Measurements from ENCODE around the gene DBH. TPM values are rescaled to one million over a fixed set of nuclear protein-coding genes. Genes with fewer than 3 reads are reported as not detected.

DBH gene
- total RNA-seq, 1 experiment from 2014 or later = not detected

DNA sequence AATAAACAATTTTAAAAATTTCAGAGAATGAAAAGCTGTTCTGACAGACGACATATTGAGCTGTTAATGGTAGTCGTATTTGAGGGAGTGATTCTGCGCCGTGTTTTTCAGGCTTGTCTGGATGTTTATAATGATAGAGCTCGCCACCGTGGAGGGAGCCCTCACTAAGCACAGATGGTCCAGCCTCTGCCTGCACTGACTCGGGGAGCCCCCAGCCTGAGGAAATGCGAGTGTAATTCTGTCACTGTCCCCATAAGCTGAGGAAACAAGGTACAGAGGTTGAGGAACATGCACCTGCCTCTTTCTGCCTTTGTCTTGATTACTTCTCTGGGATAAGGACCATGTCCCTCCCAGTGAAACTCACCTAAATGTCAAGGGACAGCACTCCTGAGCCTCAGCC is 7.4 kb upstream of the DBH start:
- Histone ChIP-seq H3K9me3 (ENCODE audit: control insufficient read depth in 1 of 2, insufficient read depth in 1 of 2, low read depth in 1 of 2, low read length in 2 of 2) (no peaks in the 10 kb centered on the region), H3K9ac (ENCODE audit: low read length) (no peak overlapping the region), H3K4me1 (ENCODE audit: control insufficient read depth in 1 of 2, insufficient read depth in 2 of 2, low read length in 2 of 2) (no peaks in the 10 kb centered on the region; a peak in 1 of 4 replicates), H2AFZ (ENCODE audit: low read depth, low read length, poor library complexity, severe bottlenecking) (no peak overlapping the region), H3K79me2 (ENCODE audit: insufficient read depth, low read length) (no peaks in the 10 kb centered on the region), H3K4me2 (ENCODE audit: low read length) (no peak overlapping the region), H4K20me1 (ENCODE audit: insufficient read depth) (no peaks in the 10 kb centered on the region), H3K4me3 (replicated peaks in 1 of 2; ENCODE audit: low read depth in 1 of 2, low read length in 2 of 2) (no peak overlapping the region), H3K27ac (ENCODE audit: low read depth, low read length) (no peak overlapping the region), H3K27me3 (ENCODE audit: insufficient read depth, low read length) (peaks cover 9% of the 10 kb centered on the region; the same call in 1 of the 2 replicates), H3K9me2 (ENCODE audit: insufficient read depth) (no peaks in the 10 kb centered on the region), H3K36me3 (ENCODE audit: control insufficient read depth in 1 of 2, insufficient read depth in 2 of 2, low read length in 2 of 2) (no peaks in the 10 kb centered on the region)
- DNase-seq (ENCODE audit: low read depth, low spot score) (no peak), ATAC-seq (no peak)
- intact Hi-C loops (cut with micrococcal nuclease) = no loop called here
- ChIA-PET POLR2A (no interaction called here), CTCF (no interaction called here), RAD21 (ENCODE audit: low non-redundant PET in 1 of 2, low total read pairs in 2 of 2, uncharacterized antibody in 2 of 2, unreplicated experiment in 2 of 2) (no interaction called here)
- TF ChIP-seq SRF (IDR thresholded peaks at IDR 0.05; ENCODE audit: low read depth) = no peak
- no peak for TF ChIP-seq JUND (IDR thresholded peaks at IDR 0.05)
- no peak for TF ChIP-seq POLR2AphosphoS5 (IDR thresholded peaks at IDR 0.05; ENCODE audit: low read depth, low read length)
- TF ChIP-seq, protein P1, sequence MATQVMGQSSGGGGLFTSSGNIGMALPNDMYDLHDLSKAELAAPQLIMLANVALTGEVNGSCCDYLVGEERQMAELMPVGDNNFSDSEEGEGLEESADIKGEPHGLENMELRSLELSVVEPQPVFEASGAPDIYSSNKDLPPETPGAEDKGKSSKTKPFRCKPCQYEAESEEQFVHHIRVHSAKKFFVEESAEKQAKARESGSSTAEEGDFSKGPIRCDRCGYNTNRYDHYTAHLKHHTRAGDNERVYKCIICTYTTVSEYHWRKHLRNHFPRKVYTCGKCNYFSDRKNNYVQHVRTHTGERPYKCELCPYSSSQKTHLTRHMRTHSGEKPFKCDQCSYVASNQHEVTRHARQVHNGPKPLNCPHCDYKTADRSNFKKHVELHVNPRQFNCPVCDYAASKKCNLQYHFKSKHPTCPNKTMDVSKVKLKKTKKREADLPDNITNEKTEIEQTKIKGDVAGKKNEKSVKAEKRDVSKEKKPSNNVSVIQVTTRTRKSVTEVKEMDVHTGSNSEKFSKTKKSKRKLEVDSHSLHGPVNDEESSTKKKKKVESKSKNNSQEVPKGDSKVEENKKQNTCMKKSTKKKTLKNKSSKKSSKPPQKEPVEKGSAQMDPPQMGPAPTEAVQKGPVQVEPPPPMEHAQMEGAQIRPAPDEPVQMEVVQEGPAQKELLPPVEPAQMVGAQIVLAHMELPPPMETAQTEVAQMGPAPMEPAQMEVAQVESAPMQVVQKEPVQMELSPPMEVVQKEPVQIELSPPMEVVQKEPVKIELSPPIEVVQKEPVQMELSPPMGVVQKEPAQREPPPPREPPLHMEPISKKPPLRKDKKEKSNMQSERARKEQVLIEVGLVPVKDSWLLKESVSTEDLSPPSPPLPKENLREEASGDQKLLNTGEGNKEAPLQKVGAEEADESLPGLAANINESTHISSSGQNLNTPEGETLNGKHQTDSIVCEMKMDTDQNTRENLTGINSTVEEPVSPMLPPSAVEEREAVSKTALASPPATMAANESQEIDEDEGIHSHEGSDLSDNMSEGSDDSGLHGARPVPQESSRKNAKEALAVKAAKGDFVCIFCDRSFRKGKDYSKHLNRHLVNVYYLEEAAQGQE (IDR thresholded peaks at IDR 0.05; ENCODE audit: low read depth) = no peak
- BruUV-seq (replicated peaks) = no TSS peak

DNA sequence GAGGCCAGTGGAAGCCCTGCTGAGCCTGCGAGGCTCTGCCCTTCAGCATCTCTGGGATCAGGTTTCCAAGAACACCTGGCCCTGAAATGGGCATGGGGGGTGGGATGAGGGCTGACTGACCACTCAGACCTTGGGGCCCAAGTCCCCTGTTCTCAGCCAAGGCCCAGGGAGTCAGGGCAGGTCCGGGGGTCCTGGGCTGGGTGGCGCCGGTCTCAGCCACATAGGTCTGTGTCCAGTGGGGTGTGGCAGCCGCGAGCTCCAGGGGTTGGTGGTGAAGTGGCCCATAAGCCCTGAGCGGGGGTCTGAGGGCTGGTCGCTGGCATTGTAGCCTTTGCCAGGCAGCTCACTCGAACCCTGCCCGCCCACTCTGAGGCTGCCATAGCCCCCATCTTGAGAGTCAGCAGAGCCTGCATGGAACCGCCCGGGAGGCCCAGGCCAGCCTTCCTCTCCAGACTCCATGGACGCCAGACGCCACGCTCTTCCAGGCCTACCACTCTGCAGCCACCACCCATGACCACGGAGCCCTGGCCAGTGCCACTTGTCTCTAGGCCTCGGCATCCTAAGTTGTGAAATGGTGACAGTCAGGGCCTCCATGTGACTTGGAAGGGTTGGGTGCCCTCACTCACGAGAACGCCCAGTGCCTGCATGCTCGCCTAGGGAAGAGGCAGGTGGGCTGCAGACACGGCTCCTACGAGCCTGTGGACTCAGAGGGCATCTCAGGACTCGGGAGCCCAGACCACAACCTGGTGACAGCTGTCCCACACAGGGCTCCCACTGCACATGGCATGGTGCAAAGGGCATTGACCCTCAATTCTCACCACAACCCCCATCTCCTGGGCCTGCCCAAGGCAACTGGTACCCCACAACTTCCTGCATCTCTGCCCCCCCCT is 6.7 kb upstream of the DBH start:
- ChIA-PET RAD21 (ENCODE audit: low non-redundant PET in 1 of 2, low total read pairs in 2 of 2, uncharacterized antibody in 2 of 2, unreplicated experiment in 2 of 2) (no interaction called here), CTCF (no interaction called here), POLR2A (no interaction called here)
- ATAC-seq (no peak), DNase-seq (ENCODE audit: low read depth, low spot score) (no peak)
- Histone ChIP-seq H3K4me2 (ENCODE audit: low read length) (no peak overlapping the region), H4K20me1 (ENCODE audit: insufficient read depth) (no peaks in the 10 kb centered on the region), H3K36me3 (ENCODE audit: control insufficient read depth in 1 of 2, insufficient read depth in 2 of 2, low read length in 2 of 2) (no peaks in the 10 kb centered on the region), H3K9me2 (ENCODE audit: insufficient read depth) (no peaks in the 10 kb centered on the region), H3K4me3 (replicated peaks in 1 of 2; ENCODE audit: low read depth in 1 of 2, low read length in 2 of 2) (no peak overlapping the region), H3K9ac (ENCODE audit: low read length) (no peak overlapping the region), H2AFZ (ENCODE audit: low read depth, low read length, poor library complexity, severe bottlenecking) (no peak overlapping the region), H3K9me3 (ENCODE audit: control insufficient read depth in 1 of 2, insufficient read depth in 1 of 2, low read depth in 1 of 2, low read length in 2 of 2) (no peaks in the 10 kb centered on the region), H3K27ac (ENCODE audit: low read depth, low read length) (no peak overlapping the region), H3K4me1 (ENCODE audit: control insufficient read depth in 1 of 2, insufficient read depth in 2 of 2, low read length in 2 of 2) (no peaks in the 10 kb centered on the region; a peak in 1 of 4 replicates), H3K79me2 (ENCODE audit: insufficient read depth, low read length) (no peaks in the 10 kb centered on the region), H3K27me3 (ENCODE audit: insufficient read depth, low read length) (peaks cover 9% of the 10 kb centered on the region; the same call in 1 of the 2 replicates)
- intact Hi-C loops (cut with micrococcal nuclease) = no loop called here
- BruUV-seq (replicated peaks) = no TSS peak
- TF ChIP-seq ELF1 (IDR thresholded peaks at IDR 0.05; ENCODE audit: borderline replicate concordance, low read depth) = no peak
- TF ChIP-seq YY1 (IDR thresholded peaks at IDR 0.05; ENCODE audit: extremely low read depth, insufficient replicate concordance, low read depth, low read length) = no peak
- no peak for TF ChIP-seq ZNF274 (IDR thresholded peaks at IDR 0.05; ENCODE audit: low read depth, low read length)
- no peak for TF ChIP-seq RAD21 (IDR thresholded peaks at IDR 0.05; ENCODE audit: low read depth)
- no peak for TF ChIP-seq POLR2A (IDR thresholded peaks at IDR 0.05; ENCODE audit: borderline replicate concordance, extremely low read depth, insufficient read depth, insufficient read length)
- TF ChIP-seq CBX3 (IDR thresholded peaks at IDR 0.05; ENCODE audit: low read depth) = no peak
- TF ChIP-seq SIN3A (IDR thresholded peaks at IDR 0.05; ENCODE audit: low read depth) = no peak
- TF ChIP-seq CEBPB (IDR thresholded peaks at IDR 0.05; ENCODE audit: low read depth) = no peak
- no peak for TF ChIP-seq EZH2 (IDR thresholded peaks at IDR 0.05)
- TF ChIP-seq, protein P2, sequence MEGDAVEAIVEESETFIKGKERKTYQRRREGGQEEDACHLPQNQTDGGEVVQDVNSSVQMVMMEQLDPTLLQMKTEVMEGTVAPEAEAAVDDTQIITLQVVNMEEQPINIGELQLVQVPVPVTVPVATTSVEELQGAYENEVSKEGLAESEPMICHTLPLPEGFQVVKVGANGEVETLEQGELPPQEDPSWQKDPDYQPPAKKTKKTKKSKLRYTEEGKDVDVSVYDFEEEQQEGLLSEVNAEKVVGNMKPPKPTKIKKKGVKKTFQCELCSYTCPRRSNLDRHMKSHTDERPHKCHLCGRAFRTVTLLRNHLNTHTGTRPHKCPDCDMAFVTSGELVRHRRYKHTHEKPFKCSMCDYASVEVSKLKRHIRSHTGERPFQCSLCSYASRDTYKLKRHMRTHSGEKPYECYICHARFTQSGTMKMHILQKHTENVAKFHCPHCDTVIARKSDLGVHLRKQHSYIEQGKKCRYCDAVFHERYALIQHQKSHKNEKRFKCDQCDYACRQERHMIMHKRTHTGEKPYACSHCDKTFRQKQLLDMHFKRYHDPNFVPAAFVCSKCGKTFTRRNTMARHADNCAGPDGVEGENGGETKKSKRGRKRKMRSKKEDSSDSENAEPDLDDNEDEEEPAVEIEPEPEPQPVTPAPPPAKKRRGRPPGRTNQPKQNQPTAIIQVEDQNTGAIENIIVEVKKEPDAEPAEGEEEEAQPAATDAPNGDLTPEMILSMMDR (IDR thresholded peaks at IDR 0.05 in 2 of 3, conservative IDR thresholded peaks at IDR 0.05 in 1 of 3; ENCODE audit: borderline replicate concordance in 1 of 3, insufficient read depth in 1 of 3, low read depth in 2 of 3, low read length in 2 of 3) = no peak
- TF ChIP-seq POLR2AphosphoS5 (IDR thresholded peaks at IDR 0.05; ENCODE audit: low read depth, low read length) = no peak
- no peak for TF ChIP-seq JUND (IDR thresholded peaks at IDR 0.05)
